IMR-90 (cell line): ENCODE data around the gene MYPOP. TPM values are rescaled to one million over a fixed set of nuclear protein-coding genes. Genes with fewer than 3 reads are reported as not detected.

Source experiments
- ATAC-seq: fragments of 200-7000 bp; cut with Tn5 transposase; 2 replicates; pipeline ENCODE4 v1.9.1; 2020; ENCODE audit warnings: low read depth, mild to moderate bottlenecking, moderate library complexity
- BruUV-seq: library from RNA; stranded (reverse); fragments of 400-500 nt; replicated peaks from 2 replicates; lab custom pipeline; 2021; lab: Mats Ljungman, UMichigan
- CTCF ChIA-PET: fragments of 300-600 bp; formaldehyde crosslinking; extraction: SDS; loops from one replicate; lab custom pipeline; 2021; ENCODE audit warnings: antibody characterized with exemption; lab: Yijun Ruan, JAX
- POLR2A ChIA-PET: fragments of 300-600 bp; sonication (Branson Sonifier 250); formaldehyde crosslinking; loops from one replicate; lab custom pipeline; 2022; ENCODE audit warnings: antibody characterized with exemption; ENCODE audit not compliant: unreplicated experiment; lab: Charles Lee
- DNase-seq: peaks from one replicate; pipeline ENCODE4 v3.0.0; 2013
- H2AFZ ChIP-seq: replicated peaks from 2 replicates; pipeline ENCODE3; 2013; ENCODE audit warnings: low read length, mild to moderate bottlenecking; ENCODE audit not compliant: poor library complexity
- H2AK5ac ChIP-seq: 2 replicates; pipeline ENCODE4 v1.6.1; 2013; ENCODE audit warnings: low read depth, low read length, inconsistent platforms
- H2AK9ac ChIP-seq: replicated peaks from 2 replicates; pipeline ENCODE3; 2013; ENCODE audit warnings: mild to moderate bottlenecking, low read depth, low read length, moderate library complexity; ENCODE audit not compliant: poor library complexity
- H2BK120ac ChIP-seq: 2 replicates; pipeline ENCODE4 v1.6.1; 2013; ENCODE audit warnings: low read depth, low read length, inconsistent platforms
- H2BK15ac ChIP-seq: 3 replicates; pipeline ENCODE4 v1.6.1; 2013; ENCODE audit warnings: low read depth, low read length, inconsistent platforms
- H2BK20ac ChIP-seq: 2 replicates; pipeline ENCODE4 v1.6.1; 2013; ENCODE audit warnings: low read depth, mild to moderate bottlenecking, inconsistent platforms, low read length, moderate library complexity
- H2BK5ac ChIP-seq: 2 replicates; pipeline ENCODE4 v1.6.1; 2013; ENCODE audit warnings: mild to moderate bottlenecking, low read depth, low read length, inconsistent platforms; ENCODE audit not compliant: poor library complexity, severe bottlenecking
- H3K14ac ChIP-seq: replicated peaks from 2 replicates; pipeline ENCODE4 v1.6.1; 2013; ENCODE audit warnings: low read depth, low read length, inconsistent platforms
- H3K18ac ChIP-seq: 2 replicates; pipeline ENCODE4 v1.6.1; 2013; ENCODE audit warnings: low read depth, low read length, control low read depth
- H3K23ac ChIP-seq: 2 replicates; pipeline ENCODE4 v1.6.1; 2013; ENCODE audit warnings: low read depth, low read length, inconsistent platforms
- H3K27ac ChIP-seq: 2 replicates; pipeline ENCODE4 v1.5.1; 2013; ENCODE audit warnings: mild to moderate bottlenecking, control low read depth, low read length; ENCODE audit not compliant: insufficient read depth
- H3K27me3 ChIP-seq: 2 replicates; pipeline ENCODE4 v1.6.1; 2013; ENCODE audit warnings: low read length; ENCODE audit not compliant: control insufficient read depth, insufficient read depth
- H3K36me3 ChIP-seq: 2 replicates; pipeline ENCODE4 v1.6.1; 2013; ENCODE audit warnings: low read length, mixed read lengths; ENCODE audit not compliant: control insufficient read depth, insufficient read depth
- H3K4ac ChIP-seq: 2 replicates; pipeline ENCODE4 v1.6.1; 2013; ENCODE audit warnings: low read depth, low read length, inconsistent platforms
- H3K4me1 ChIP-seq: 2 replicates; pipeline ENCODE4 v1.6.1; 2013; ENCODE audit warnings: low read length, mixed read lengths; ENCODE audit not compliant: control insufficient read depth, insufficient read depth
- H3K4me2 ChIP-seq: 2 replicates; pipeline ENCODE4 v1.6.1; 2013; ENCODE audit warnings: low read depth, mild to moderate bottlenecking, control low read depth, low read length, moderate library complexity
- H3K4me3 ChIP-seq: 2 replicates; pipeline ENCODE4 v1.5.1; 2013; ENCODE audit warnings: low read depth, mild to moderate bottlenecking, control low read depth, low read length, moderate library complexity; ENCODE audit not compliant: insufficient read depth
- H3K56ac ChIP-seq: 2 replicates; pipeline ENCODE4 v1.6.1; 2013; ENCODE audit warnings: low read length, inconsistent platforms; ENCODE audit not compliant: insufficient read depth; ENCODE audit errors: extremely low read depth
- H3K79me1 ChIP-seq, 2 experiments: 2 replicates each; pipeline ENCODE4 v1.6.1; 2013; ENCODE audit warnings: low read length in 2 of 2, inconsistent platforms in 1 of 2, low read depth in 1 of 2
- H3K9ac ChIP-seq: 2 replicates; pipeline ENCODE4 v1.6.1; 2013; ENCODE audit warnings: low read depth, low read length, control low read depth
- H3K9me1 ChIP-seq: 2 replicates; pipeline ENCODE4 v1.6.1; 2013; ENCODE audit warnings: low read length, inconsistent platforms; ENCODE audit not compliant: insufficient read depth
- H3K9me3 ChIP-seq: 2 replicates; pipeline ENCODE4 v1.6.1; 2013; ENCODE audit warnings: low read length; ENCODE audit not compliant: control insufficient read depth, insufficient read depth
- H4K20me1 ChIP-seq: 2 replicates; pipeline ENCODE4 v1.6.1; 2013; ENCODE audit warnings: low read length, inconsistent platforms; ENCODE audit not compliant: insufficient read depth
- H4K5ac ChIP-seq: 2 replicates; pipeline ENCODE4 v1.6.1; 2013; ENCODE audit warnings: mild to moderate bottlenecking, low read depth, low read length, control low read depth
- H4K8ac ChIP-seq, 2 experiments: 2 replicates each; pipeline ENCODE4 v1.6.1; 2013; ENCODE audit warnings: low read depth in 2 of 2, low read length in 2 of 2, control low read depth in 1 of 2, inconsistent platforms in 1 of 2
- H4K91ac ChIP-seq: 2 replicates; pipeline ENCODE4 v1.6.1; 2013; ENCODE audit warnings: low read depth, low read length, inconsistent platforms; ENCODE audit not compliant: insufficient read depth
- BHLHE40 ChIP-seq: fragments of 150-350 bp; IDR thresholded peaks from 2 replicates; pipeline ENCODE4 v1.6.1; 2016; ENCODE audit warnings: mild to moderate bottlenecking, low read depth, low read length
- CEBPB ChIP-seq: IDR thresholded peaks from 2 replicates; pipeline ENCODE4 v1.6.1; 2012; ENCODE audit warnings: low read depth, low read length, improper control_type of control experiment
- CHD1 ChIP-seq: IDR thresholded peaks from 2 replicates; pipeline ENCODE4 v1.6.1; 2012; ENCODE audit warnings: low read depth, low read length, improper control_type of control experiment
- FOS ChIP-seq: fragments of 150-350 bp; IDR thresholded peaks from 2 replicates; pipeline ENCODE4 v1.6.1; 2016; ENCODE audit warnings: low read depth, low read length
- MAFK ChIP-seq: IDR thresholded peaks from 2 replicates; pipeline ENCODE4 v1.6.1; 2012; ENCODE audit warnings: low read depth, low read length, improper control_type of control experiment
- MAZ ChIP-seq: IDR thresholded peaks from 2 replicates; pipeline ENCODE4 v1.6.1; 2012; ENCODE audit warnings: low read depth, mild to moderate bottlenecking, low read length, improper control_type of control experiment, moderate library complexity, borderline replicate concordance
- MXI1 ChIP-seq: IDR thresholded peaks from 2 replicates; pipeline ENCODE4 v1.6.1; 2012; ENCODE audit warnings: low read depth, mild to moderate bottlenecking, low read length, moderate library complexity, borderline replicate concordance
- NFE2L2 ChIP-seq: fragments of 150-350 bp; IDR thresholded peaks from 2 replicates; pipeline ENCODE4 v1.6.1; 2016; ENCODE audit warnings: low read depth, mild to moderate bottlenecking, low read length
- POLR2A ChIP-seq: IDR thresholded peaks from 2 replicates; pipeline ENCODE4 v1.6.1; 2012; ENCODE audit warnings: mild to moderate bottlenecking, low read depth, low read length
- RAD21 ChIP-seq: IDR thresholded peaks from 2 replicates; pipeline ENCODE4 v1.6.1; 2012; ENCODE audit warnings: low read length, improper control_type of control experiment
- RCOR1 ChIP-seq: IDR thresholded peaks from 2 replicates; pipeline ENCODE4 v1.6.1; 2012; ENCODE audit warnings: mild to moderate bottlenecking, low read length, improper control_type of control experiment; ENCODE audit not compliant: insufficient replicate concordance
- RFX5 ChIP-seq: IDR thresholded peaks from 2 replicates; pipeline ENCODE4 v1.8.0; 2012; ENCODE audit warnings: low read depth, mild to moderate bottlenecking, low read length, moderate library complexity
- SMC3 ChIP-seq: fragments of 150-350 bp; IDR thresholded peaks from 2 replicates; pipeline ENCODE4 v1.6.1; 2016; ENCODE audit warnings: low read depth, mild to moderate bottlenecking, antibody characterized with exemption, low read length, moderate library complexity
- USF2 ChIP-seq: fragments of 150-350 bp; IDR thresholded peaks from 2 replicates; pipeline ENCODE4 v1.6.1; 2017; ENCODE audit warnings: mild to moderate bottlenecking, antibody characterized with exemption, low read length, low read depth
- WGBS, 2 experiments: methylation state at CpG; one replicate each; pipeline versions ENCODE4 v1.1.5 to v1.1.7; 2013; ENCODE audit warnings: missing lambda C conversion rate in 2 of 2; ENCODE audit not compliant: insufficient read length in 1 of 2; ENCODE audit errors: extremely low coverage in 2 of 2; 5-methylcytosine and 5-hydroxymethylcytosine counted together
- dilution Hi-C: fragments of 300-500 bp; cut with HindIII; formaldehyde crosslinking; loops from one replicate; pipeline ENCODE4 v1.14.3; 2018; ENCODE audit warnings: low sequenced_read_pairs; ENCODE audit not compliant: unreplicated experiment
- in situ Hi-C: fragments of 300-500 bp; cut with MboI; formaldehyde crosslinking; loops from 3 replicates; pipeline ENCODE4 v1.14.3; 2019; ENCODE audit warnings: low sequenced_read_pairs, inconsistent platforms, mixed read lengths
- intact Hi-C: fragments of 100-400 bp; cut with micrococcal nuclease; formaldehyde crosslinking; loops from 2 replicates; pipeline ENCODE4 v1.10.0; 2022
- polyA plus RNA-seq, 3 experiments: library from polyadenylated mRNA; depleted of rRNA; stranded (reverse); fragments of >200 nt; gene quantifications; 2 replicates each; pipeline ENCODE4 v1.2.3, GENCODE V29; 2012; ENCODE audit warnings: low replicate concordance in 1 of 3
- total RNA-seq: library from RNA; depleted of rRNA; stranded (reverse); fragments of >200 nt; gene quantifications from 2 replicates; pipeline ENCODE4 v1.2.3, GENCODE V29; 2012
- TF ChIP-seq, protein P1 (sequence below): fragments of 150-350 bp; IDR thresholded peaks from 2 replicates; pipeline ENCODE4 v1.6.1; 2016; ENCODE audit warnings: low read depth, mild to moderate bottlenecking, low read length, moderate library complexity, borderline replicate concordance
- TF ChIP-seq, protein P2 (sequence below): conservative IDR thresholded peaks from 2 replicates; pipeline ENCODE4 v1.5.1; 2012; ENCODE audit warnings: mild to moderate bottlenecking, low read depth, low read length, improper control_type of control experiment

Gene MYPOP
- total and polyA plus RNA-seq, 2 of the 4 experiments (the other 2 are of a cell fraction): 0.36 to 2.8 TPM

DNA sequence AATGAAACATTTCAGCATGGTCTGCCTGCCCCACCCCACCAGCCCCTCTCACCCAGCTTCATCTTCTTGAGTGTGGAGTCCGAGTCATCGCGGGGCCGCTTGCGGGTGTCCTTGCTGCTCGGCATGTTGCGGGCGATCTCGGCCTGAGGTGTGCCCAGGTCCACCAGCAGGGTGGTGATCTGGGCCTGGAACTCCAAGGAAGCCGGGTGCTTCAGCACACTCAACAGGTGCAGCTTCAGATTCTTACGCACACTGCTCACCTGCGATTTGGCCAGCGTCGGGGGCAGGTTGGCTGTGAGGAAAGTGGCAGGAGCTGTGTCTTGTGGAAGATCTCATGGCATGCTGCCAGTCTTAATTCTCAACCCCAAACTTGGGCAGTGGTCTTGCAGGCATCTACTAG lies 60.2 kb downstream of the MYPOP start:
- Histone ChIP-seq H3K4me2 (no peak overlapping the region), H3K23ac (no peak overlapping the region), H3K14ac (no peak overlapping the region), H3K56ac (no peak overlapping the region), H2AFZ (no peak overlapping the region), H3K4me1 (no peaks in the 10 kb centered on the region), H3K4me3 (no peak overlapping the region), H2BK120ac (no peak overlapping the region), H3K9me1 (no peaks in the 10 kb centered on the region; the same call in 1 of the 2 replicates), H2BK15ac (no peak overlapping the region), H3K9ac (no peak overlapping the region), H2BK20ac (no peak overlapping the region), H4K20me1 (no peaks in the 10 kb centered on the region; the same call in 1 of the 2 replicates), H3K79me1 (peaks cover 4 to 30% of the 10 kb centered on the region in 2 experiments), H3K9me3 (peaks cover 3% of the 10 kb centered on the region; the same call in 1 of the 2 replicates), H2BK5ac (no peak overlapping the region), H3K27me3 (no peaks in the 10 kb centered on the region), H3K18ac (no peak overlapping the region), H3K4ac (no peak overlapping the region), H4K8ac (no peak overlapping the region), H3K27ac (no peak overlapping the region), H2AK5ac (no peak overlapping the region), H3K36me3 (peaks cover 57% of the 10 kb centered on the region), H2AK9ac (no peak overlapping the region), H4K5ac (no peak overlapping the region), H4K91ac (no peak overlapping the region)
- intact Hi-C loops (no loop called here), dilution Hi-C loops (no loop called here), in situ Hi-C loops (no loop called here)
- no CpG with 5 or more reads among the region's 14 CpGs for WGBS, 2 experiments
- DNase-seq: no peak
- no peak for ATAC-seq
- TF ChIP-seq RFX5: no peak
- TF ChIP-seq MAZ: no peak
- no peak for TF ChIP-seq BHLHE40
- no peak for TF ChIP-seq CEBPB
- no peak for TF ChIP-seq NFE2L2
- no peak for TF ChIP-seq MXI1
- TF ChIP-seq CHD1: no peak
- TF ChIP-seq, protein P1, sequence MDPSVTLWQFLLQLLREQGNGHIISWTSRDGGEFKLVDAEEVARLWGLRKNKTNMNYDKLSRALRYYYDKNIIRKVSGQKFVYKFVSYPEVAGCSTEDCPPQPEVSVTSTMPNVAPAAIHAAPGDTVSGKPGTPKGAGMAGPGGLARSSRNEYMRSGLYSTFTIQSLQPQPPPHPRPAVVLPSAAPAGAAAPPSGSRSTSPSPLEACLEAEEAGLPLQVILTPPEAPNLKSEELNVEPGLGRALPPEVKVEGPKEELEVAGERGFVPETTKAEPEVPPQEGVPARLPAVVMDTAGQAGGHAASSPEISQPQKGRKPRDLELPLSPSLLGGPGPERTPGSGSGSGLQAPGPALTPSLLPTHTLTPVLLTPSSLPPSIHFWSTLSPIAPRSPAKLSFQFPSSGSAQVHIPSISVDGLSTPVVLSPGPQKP: no peak
- no peak for TF ChIP-seq USF2
- TF ChIP-seq, protein P2, sequence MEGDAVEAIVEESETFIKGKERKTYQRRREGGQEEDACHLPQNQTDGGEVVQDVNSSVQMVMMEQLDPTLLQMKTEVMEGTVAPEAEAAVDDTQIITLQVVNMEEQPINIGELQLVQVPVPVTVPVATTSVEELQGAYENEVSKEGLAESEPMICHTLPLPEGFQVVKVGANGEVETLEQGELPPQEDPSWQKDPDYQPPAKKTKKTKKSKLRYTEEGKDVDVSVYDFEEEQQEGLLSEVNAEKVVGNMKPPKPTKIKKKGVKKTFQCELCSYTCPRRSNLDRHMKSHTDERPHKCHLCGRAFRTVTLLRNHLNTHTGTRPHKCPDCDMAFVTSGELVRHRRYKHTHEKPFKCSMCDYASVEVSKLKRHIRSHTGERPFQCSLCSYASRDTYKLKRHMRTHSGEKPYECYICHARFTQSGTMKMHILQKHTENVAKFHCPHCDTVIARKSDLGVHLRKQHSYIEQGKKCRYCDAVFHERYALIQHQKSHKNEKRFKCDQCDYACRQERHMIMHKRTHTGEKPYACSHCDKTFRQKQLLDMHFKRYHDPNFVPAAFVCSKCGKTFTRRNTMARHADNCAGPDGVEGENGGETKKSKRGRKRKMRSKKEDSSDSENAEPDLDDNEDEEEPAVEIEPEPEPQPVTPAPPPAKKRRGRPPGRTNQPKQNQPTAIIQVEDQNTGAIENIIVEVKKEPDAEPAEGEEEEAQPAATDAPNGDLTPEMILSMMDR: no peak
- no peak for TF ChIP-seq RCOR1
- TF ChIP-seq FOS: no peak
- no peak for TF ChIP-seq RAD21
- TF ChIP-seq SMC3: no peak
- TF ChIP-seq POLR2A: no peak
- no peak for TF ChIP-seq MAFK
- ChIA-PET CTCF (interaction anchor here (0.6 to 0.7 kb wide), 2 partner anchors 72 to 284 kb away, joined by 3 to 4 read pairs; no protein-coding TSS in a partner anchor), POLR2A (no interaction called here)
- no TSS peak for BruUV-seq
